SW480 (cell line): ENCODE results near the gene ZNF536.
"Not testable (repeated sequence)": the region's sequence is repeated elsewhere in the genome, so short reads cannot be mapped to it uniquely, and the experiment has no call there.

ENCODE experiments used
- DNase-seq: peaks from one replicate; pipeline ENCODE4 v3.0.0-alpha.2; 2016; ENCODE audit warnings: low spot score

Gene ZNF536

DNA sequence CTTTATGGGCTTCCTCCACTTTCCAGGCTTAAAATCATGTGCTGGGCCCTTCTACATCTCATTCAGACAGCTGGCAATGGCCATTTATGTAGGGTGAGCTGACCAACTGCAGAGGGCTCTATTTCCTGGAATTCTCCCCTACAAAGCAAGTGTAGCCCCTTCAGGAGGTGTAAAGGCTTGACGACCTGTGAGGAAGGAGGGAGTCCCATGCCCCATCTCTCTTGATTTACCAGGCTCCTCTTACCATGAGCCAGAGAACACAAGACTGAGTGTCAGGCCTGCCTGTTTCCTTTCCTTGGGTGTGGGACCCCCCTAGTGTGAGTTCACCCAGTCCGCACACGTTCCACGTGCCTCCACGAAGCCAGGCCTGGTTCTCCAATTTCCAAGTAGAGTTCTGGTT, 16.6 kb downstream of the ZNF536 start:
- no peak for DNase-seq

DNA sequence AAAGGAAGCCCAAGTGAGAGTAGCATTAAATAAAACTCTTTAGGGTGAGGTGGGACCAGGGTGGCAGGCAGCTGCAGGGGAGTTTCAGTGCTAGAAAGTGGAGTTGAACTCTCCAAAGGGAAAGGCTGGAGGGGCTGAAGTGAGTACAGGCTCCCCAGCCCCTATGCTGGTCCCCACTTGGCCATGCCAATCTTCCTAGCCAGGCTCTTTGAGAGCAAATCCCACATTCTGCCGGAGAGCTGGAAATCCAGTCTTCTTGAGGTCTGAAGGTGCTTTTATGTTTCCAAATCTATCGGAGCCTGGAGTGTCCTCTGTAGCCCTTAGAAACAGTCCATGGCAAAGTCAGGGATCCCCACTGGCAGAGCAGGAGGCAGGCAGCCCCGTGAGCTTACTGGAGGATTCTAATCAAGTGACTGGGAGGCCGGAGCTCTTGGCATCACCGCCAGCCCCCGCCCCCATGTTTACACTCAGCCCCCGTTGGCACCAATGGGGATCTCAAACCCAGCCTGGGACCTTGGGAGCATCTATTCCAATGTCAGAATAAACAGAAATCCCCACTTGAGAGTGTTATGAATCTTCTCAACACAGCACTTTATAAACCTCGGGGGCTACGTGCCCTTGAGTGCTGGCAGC, 18.3 kb downstream of the ZNF536 start:
- DNase-seq: no peak

DNA sequence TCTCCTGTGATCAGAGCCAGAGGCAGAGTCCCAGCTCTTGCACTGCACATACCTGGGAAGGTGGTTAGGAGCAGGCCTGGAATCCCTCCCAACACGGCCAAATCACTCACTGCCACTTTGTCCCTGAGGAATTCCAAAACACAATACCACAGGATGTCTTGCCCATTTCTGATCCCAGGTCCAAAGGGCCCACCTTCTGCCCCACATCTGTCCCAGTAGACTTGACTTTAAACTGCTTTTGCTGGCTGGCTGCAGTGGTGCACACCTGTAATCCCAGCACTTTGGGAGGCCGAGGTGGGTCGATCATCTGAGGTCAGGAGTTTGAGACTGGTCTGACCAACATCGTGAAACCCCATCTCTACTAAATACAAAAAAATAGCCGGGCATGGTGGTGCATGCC, 18.9 kb downstream of the ZNF536 start:
- no peak for DNase-seq

DNA sequence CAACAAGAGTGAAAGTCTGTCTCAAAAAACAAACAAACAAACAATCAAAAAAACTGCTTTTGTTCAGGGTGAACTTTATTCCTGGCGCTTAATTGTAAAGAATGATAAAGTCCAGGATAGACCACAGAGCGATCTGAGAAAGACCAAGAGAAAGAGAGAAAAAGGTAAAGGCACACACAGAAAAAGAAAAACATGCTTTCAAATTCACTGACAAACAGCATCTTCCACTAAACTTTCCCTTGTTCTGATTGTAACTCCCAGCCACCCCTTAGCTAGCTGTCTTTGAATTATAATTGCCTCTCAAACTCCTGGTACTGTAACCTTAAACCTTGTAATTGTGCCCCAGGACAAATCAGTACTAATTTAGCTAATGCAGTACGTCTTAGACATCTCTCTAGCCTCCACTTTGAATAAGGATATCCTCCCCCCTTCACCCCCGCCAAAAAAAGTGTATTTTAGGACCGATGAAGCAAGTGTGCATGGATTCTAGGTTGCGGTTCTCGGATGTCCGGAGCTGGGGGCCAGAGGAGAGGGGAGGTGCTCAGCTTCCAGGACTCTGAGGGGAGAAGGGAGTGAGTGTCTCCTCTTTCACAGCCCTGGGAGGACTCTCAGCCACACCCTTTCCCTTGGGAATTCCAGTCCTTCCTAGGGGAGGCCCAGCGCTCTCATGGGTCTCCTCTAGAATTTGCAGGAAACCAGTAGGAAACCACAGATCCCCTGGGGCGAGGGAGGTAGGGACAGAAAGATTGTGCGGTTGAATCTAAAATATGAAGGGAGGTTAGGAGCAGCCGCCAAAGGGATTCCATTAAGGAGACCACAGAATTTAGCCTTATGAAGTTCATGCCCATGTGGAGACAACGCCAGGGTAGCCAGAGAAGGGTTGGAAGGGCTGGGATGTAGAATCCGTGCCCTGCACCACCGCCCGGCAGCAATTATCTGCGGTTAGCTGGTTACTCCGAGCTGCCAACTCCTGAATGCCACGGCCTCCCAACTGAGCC, 19.7 kb downstream of the ZNF536 start:
- DNase-seq: peak; percentile 92

DNA sequence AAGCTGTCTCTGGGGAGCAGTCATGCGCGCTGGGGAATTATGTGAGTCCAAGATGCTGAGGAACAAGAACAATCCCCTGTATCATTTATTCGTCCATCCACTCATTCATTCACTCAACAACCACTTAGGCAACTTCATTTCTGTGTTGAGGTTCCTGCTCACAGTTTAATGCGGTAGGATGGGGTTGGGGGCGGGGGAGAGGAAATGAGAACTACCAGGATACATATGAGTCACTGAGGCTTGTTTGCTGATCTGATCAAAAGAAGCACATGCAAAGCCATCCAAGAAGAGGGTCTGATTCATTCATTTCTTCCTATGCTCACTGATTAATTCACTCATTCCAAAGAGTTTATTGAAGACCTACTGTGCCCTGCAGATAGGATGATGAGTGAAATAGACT, 20.9 kb downstream of the ZNF536 start:
- DNase-seq: peak; percentile 50

DNA sequence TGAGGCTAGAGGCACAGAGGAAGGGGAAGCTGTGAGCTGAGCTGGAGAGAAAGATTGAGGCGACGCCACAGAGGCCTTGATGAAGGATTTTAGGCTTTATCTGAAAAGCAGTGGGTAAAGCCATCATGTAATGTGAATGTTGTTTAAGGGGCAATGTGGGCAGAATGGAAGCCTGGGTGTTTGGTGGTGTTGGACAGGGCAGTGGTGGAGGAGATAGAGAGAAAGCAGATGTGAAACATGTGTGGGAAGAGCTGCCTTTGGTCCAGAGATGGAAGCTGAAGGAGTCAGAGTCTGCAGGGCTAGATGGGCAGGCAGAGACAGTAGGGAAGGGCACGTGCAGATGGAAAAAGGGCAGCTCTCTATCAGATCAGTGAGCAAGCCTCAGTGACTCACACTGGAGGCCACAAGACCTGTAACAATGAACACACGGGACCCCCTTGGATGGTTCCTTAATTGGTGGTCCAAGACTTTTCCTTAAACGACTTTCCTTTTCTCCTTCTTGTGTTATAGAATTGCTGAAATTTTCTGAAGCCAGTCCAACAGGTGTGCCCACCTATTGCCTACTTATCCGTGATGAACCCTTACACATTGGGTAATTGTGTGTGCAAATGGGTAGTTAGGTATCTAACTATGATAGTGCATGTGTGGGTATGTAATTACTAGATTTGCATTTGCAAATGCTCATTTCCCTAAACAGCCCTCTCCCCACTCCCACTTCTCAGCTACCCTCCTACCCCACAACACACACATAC, 21.7 kb downstream of the ZNF536 start:
- no peak for DNase-seq

DNA sequence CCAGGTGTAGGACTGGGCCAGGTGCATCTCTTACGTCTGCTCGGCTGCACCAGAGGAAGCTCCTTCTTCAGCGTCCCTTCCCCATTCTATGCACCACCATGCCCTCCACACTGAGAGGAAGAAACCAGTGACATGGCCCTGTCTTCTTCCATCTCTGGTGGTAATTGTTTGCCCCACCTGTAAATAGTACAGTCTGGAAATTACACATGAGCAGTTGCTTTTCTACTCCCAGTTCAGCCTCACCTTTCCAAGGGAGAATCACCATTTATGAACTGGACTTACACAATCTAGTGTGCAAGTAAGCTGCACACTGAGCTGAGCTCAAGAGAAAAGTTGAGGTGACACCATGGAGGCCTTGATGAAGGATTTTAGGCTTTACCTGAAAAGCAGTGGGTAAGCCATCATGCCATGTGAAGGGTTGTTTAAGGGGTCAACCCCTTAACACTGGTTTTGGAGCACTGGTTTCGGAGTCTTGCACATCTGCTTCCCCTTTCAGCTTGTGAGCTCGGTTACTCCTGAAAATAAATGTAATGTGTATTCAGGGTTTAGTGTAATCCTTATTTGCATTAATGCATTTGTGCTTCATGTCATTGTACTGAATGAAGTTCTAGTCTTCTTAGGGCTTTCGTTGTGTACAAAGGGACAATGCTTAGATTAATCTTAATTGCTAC, 22.4 kb downstream of the ZNF536 start:
- DNase-seq: no peak

DNA sequence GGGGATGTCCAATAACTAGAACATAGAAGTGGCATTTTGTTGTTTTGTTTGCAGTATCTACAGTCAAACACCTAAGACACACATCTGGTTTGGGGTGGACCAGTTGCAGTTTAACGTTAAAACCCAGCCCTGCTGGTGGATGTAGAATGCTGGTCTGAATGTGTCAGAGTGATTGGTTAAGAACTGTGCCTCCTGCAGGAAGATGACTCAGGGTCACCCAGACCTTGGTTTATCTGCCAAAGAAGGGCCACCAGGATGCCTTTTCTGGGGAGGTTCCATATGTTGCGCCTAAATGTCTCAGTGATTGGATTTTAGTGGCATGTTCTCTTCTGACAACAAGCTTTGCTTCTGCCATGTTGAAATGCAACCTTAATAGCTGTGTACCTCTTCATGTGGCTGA, 23.1 kb downstream of the ZNF536 start:
- no peak for DNase-seq

DNA sequence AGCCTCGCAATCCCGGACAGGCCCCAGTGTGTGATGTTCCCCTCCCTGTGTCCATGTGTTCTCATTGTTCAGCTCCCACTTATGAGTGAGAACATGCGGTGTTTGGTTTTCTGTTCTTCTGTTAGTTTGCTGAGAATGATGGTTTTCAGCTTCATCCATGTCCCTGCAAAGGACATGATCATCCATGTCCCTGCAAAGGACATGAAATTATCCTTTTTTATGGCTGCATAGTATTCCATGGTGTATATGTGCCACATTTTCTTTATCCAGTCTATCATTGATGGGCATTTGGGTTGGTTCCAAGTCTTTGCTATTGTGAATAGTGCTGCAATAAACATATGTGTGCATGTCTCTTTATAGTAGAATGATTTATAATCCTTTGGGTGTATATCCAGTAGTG, 26.4 kb downstream of the ZNF536 start:
- DNase-seq: not testable (repeated sequence)

DNA sequence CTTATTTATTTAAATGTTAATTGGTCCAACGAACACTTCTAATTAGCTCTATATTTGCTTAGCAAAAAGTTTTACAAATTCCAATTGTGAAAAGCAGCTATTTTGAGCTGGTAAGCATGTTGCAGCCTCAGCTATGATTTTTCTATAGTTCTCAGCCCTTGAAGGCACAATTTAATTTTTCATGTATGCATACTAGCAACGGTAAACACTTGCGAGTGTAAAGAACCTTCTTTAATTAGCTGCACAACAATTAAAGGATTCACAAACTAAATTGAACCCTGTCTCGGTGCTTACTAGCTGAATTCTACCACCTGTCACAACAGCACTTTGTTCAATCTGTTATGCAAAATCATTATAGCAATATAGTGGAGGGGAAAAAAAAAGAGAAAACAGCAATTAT, 29.8 kb downstream of the ZNF536 start:
- no peak for DNase-seq

DNA sequence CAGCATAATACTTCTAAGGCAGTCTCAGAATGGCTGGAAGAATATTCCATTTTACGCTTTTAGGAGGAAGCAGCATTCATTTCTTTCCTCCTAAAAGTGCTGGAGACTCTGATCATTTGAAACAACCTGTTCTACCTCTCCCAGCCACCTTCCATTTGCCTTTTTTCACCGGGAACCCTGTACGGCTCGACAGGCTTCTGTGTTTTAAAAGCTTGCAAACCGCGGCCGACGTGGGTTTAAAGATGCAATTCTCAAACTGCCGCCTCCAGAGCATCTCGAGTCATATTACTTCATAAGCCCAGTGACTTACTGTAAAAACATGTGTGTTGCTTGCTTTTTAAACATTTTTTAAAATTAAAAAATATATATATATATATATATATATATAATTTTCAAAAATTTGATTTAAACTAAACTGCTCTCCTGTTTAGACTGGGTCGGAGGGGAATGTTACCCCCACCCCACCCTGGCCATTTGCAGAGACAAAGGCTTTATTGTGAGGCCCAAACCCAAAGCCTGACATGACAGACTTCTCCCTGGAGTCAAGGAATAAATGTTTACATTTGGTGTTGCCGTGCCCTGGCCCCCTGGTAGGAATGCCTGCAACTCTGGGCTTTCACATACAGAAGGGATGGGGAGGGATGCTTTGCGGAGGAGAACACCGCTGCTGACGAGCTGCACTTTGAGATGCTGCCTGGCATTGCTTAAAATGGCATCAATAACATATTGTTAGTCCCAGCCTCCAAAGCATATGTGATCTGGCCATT, 30.4 kb downstream of the ZNF536 start:
- no peak for DNase-seq

DNA sequence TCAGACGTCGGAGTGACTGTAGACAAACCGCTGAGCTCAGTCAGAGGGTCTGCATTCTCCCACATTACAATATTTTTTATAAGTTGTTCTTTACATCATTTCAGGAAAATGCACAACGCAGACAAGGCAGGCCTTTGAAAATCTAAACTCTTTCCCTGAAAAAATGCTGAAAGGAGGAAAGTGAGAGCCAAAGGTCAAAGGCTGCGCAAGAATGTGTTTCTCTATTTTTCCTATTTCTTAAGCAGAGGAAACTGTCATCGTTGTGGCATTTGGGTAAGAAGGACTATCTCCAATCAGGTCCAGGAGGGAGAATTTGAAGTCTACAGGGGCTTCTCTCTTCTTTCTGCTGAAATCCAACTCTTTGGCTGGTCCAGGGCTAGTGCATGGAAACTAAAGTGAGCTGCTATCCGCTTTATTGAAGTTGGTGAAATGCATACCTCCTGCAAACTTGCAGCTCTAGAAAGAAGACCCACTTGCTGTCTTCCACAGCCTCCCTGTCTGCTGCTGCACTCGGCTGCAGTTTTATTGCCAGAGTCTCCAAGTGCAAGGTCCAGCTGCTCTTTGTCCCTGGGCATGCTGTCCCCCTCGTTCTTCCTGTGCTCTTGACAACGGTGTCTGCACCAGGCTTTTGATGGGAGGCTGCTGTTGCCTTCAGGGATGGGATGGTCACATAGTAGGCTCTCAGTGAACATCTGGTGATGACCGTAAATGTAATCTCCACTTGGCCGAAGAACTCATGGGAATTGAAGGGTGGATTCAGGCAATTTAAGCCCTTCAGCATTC, 31.2 kb downstream of the ZNF536 start:
- no peak for DNase-seq

DNA sequence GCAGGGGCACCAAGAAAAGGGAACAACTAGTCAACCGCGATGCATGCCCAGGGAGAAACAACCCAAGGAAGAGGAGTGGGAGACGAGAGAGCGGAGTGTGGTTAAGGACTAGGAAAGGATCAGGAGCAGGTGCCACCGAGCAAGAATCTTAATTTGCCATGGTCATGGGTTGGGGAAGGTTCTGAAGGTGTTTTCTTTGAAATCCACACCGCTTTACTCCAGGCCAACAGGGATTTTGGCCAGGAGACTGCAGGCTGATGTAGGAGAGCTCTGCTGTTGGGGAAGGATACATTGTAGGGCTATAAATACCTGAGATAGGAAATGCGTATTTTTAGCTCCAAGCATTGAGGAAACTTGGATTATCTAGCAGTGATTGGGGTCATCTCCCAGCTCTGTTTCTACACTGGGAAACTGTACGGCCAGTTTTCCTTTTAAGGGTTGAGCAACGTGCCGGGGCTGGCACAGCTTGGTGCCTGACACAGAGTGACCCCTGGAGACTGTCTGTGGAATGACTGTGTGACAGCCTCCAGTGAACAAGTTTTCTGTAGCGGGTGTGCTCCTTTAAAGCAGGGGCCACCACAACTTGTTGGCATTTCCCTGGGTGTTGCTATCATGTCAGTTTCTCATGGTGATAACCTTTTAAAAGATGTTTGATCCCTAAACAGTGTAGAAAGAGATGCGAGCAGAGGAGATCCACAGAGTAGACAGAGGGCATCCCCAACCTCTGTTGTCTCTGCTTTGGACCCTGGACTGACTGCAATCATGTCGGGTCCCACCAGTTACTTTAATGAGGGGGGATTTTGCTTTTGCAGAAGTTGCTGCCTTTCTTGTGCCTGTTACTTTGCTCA, 34.3 kb downstream of the ZNF536 start:
- DNase-seq: peak; percentile 21

DNA sequence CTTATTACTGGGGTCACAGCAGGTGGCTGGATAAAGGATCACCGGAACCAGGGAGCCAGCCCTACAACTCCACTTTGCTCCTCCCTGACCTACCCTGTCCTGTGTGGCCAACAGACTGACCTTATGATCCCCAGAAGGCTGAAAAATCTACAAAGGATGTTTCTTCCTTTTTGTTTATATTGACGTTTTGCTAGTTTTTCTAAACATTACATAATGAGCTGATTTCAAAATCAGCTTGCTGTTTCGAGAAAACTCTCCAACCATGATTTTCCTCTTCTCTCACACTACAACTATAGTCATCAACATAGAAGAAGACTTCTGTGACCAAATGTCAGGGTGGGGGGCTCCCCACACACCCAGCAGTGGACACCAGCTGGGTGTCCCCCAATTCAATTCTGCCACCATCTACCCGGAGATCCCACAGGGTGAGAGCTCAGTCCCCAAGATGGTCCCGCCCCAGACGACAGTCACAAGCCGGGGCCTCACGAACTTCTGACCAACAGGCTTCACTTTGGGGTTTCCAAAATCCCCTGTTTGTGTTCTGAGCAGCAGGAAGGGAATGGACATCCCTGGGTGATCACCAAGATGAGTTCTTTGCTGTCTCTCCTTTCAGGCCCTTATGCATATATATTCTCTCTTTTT, 35.0 kb downstream of the ZNF536 start:
- DNase-seq: no peak

DNA sequence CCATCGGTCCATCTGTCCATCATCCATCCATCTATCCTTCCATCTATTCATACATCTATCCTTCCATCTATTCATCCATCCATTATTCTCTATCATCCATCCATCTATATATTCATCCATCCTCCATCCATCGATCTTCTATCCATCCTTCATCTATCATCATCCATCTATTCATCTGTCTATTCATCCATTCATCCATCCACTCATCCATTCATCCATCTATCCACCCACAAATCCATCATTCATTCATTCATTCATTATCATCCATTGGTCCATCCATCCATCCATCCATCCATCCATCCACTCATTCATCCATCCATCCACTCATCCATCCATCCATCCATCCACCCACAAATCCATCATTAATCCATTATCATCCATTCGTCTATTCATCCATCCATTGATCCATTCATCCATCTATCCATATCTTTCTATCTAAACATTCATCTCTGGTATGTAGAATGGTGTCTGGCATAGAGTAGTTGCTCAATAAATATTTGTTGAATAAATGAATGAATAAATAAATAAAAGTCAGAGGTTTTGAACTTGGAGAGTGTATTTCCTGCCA, 36.6 kb downstream of the ZNF536 start:
- DNase-seq: no peak

DNA sequence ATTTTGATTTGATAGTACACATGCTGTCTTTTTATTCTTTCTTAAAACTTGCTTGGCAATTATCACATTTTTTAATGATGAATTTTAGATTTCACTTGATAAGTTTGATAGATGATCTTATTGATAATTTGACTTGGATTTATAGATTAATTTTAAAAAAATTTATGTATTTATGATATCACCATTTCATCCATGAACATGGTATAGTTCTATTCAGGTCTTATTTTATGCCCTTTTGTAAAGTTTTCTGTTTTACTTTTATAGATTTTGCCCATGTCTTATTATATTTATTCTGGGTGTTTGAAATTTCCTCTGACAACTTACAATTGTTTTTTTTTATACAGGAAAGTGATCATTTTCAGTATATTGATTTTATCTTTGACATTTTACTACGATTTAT, 39.5 kb downstream of the ZNF536 start:
- no peak for DNase-seq

DNA sequence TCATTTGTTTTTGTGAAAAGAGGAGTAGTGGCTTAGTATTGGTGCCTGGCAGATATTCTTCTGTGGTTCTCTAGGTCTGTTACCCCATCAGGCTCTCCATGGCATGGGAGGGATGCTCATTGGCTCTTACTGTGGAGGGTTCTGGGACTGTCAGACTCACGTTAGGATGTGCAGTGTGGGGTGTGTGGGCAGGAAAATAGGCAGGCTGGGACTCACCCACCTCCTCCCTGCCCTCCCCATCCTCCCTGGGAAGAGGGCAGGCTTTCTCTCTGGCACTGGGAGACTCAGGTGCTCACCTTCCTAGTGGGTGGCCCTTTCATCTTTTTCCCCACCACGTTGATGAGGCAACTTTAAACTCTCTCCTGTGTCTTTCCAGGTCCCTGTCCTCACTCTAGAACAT, 44.2 kb downstream of the ZNF536 start:
- no peak for DNase-seq

DNA sequence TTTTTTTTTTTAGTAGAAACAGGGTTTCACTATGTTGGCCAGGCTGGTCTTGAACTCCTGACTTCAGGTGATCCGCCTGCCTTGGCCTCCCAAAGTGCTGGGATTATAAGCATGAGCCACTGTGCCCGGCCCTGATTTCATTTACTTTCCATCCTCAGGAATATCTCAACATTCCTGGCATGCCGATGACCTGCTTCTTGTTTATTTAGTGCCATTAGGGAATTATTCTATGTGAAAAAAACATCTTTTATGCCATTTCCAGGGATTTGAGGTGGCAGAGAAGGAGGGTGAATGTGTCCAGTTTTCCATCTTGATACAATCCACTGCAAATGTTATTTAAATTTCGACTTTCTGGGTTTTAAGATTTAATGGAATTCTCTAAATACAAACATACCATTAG, 45.0 kb downstream of the ZNF536 start:
- DNase-seq: not testable (repeated sequence)
